Fibroblast of the aortic adventitia (primary cell): ENCODE data around the gene SMAP2. TPM values are rescaled to one million over a fixed set of nuclear protein-coding genes. Genes with fewer than 3 reads are reported as not detected.

ENCODE experiments used
- DNase-seq: peaks from one replicate; pipeline ENCODE4 v3.0.0-alpha.2; 2010; ENCODE audit warnings: low read depth
- H3K4me3 ChIP-seq: 2 replicates; pipeline ENCODE4 v1.5.1; 2011; ENCODE audit warnings: low read depth, mild to moderate bottlenecking, control low read depth, low read length, moderate library complexity
- CTCF ChIP-seq: IDR thresholded peaks from 2 replicates; pipeline ENCODE4 v1.5.1; 2011; ENCODE audit warnings: mild to moderate bottlenecking, low read length, control low read depth, inconsistent platforms; ENCODE audit not compliant: insufficient read depth
- total RNA-seq: library from RNA; depleted of rRNA; stranded (reverse); fragments of >200 nt; gene quantifications from 2 replicates; pipeline ENCODE4 v1.2.3, GENCODE V29; 2012; ENCODE audit warnings: low replicate concordance

Gene SMAP2
- total RNA-seq, 1 donor, result 27.4 TPM

- no peak for DNase-seq
Measured at GRCh38 chr1:40407453-40407852, 33.9 kb downstream of the SMAP2 start.

GRCh38 chr1:40409467-40409866 lies 35.9 kb downstream of the SMAP2 start:
- H3K4me3 ChIP-seq, result no peak overlapping the region
- no peak for TF ChIP-seq CTCF
- no peak for DNase-seq

More at GRCh38 chr1:40407453-40407852, 33.9 kb downstream of the SMAP2 start:
- no peak overlapping the region for H3K4me3 ChIP-seq
- TF ChIP-seq CTCF, result no peak

- no peak for DNase-seq
- TF ChIP-seq CTCF, result no peak
- H3K4me3 ChIP-seq, result no peak overlapping the region
Measured at GRCh38 chr1:40411294-40411693, 37.8 kb downstream of the SMAP2 start.

GRCh38 chr1:40411843-40412242 lies 38.3 kb downstream of the SMAP2 start:
- DNase-seq, result no peak
- no peak for TF ChIP-seq CTCF
- no peak overlapping the region for H3K4me3 ChIP-seq

GRCh38 chr1:40413527-40414252 lies 40.2 kb downstream of the SMAP2 start:
- no peak for DNase-seq
- no peak overlapping the region for H3K4me3 ChIP-seq
- TF ChIP-seq CTCF, result no peak

GRCh38 chr1:40414331-40414730 lies 40.8 kb downstream of the SMAP2 start:
- H3K4me3 ChIP-seq, result no peak overlapping the region
- no peak for TF ChIP-seq CTCF
- no peak for DNase-seq

GRCh38 chr1:40416709-40417108 lies 43.2 kb downstream of the SMAP2 start:
- H3K4me3 ChIP-seq, result no peak overlapping the region
- no peak for DNase-seq
- no peak for TF ChIP-seq CTCF
